Fibroblast of the aortic adventitia (primary cell): ENCODE results near the gene MTMR2. TPM values are rescaled to one million over a fixed set of nuclear protein-coding genes. Genes with fewer than 3 reads are reported as not detected.
A peak's percentile ranks its signal among the peaks of the same experiment; 100 is the strongest.

ENCODE experiments used
- DNase-seq: peaks from one replicate; pipeline ENCODE4 v3.0.0-alpha.2; 2010; ENCODE audit warnings: low read depth
- H3K4me3 ChIP-seq: 2 replicates; pipeline ENCODE4 v1.5.1; 2011; ENCODE audit warnings: low read depth, mild to moderate bottlenecking, control low read depth, low read length, moderate library complexity
- CTCF ChIP-seq: IDR thresholded peaks from 2 replicates; pipeline ENCODE4 v1.5.1; 2011; ENCODE audit warnings: mild to moderate bottlenecking, low read length, control low read depth, inconsistent platforms; ENCODE audit not compliant: insufficient read depth
- small RNA-seq: library from RNA; depleted of rRNA; stranded (forward); fragments of <200 nt; gene quantifications from one replicate; pipeline ENCODE3, GENCODE V24; 2012
- total RNA-seq: library from RNA; depleted of rRNA; stranded (reverse); fragments of >200 nt; gene quantifications from 2 replicates; pipeline ENCODE4 v1.2.3, GENCODE V29; 2012; ENCODE audit warnings: low replicate concordance

Gene MTMR2
- total RNA-seq, 1 donor: 31.9 TPM

GRCh38 chr11:95790123-95790932 lies 133.6 kb downstream of the MTMR2 start, which contains the start of gene CEP57:
Gene CEP57, plus strand, starts transcription at chr11:95790498. Its CDS starts 201 bp downstream, at chr11:95790699.
- DNase-seq: peak; percentile 99
- TF ChIP-seq CTCF: no peak
- peak within 1 kb of the TSS; percentile 87 for H3K4me3 ChIP-seq

GRCh38 chr11:95789506-95790122 lies 134.3 kb downstream of the MTMR2 start, which contains the start of gene FAM76B:
Gene FAM76B, minus strand, starts transcription at chr11:95789782. Its CDS starts 304 bp downstream, at chr11:95789478.
- H3K4me3 ChIP-seq: peak within 1 kb of the TSS; percentile 87
- DNase-seq: peak; percentile 99
- TF ChIP-seq CTCF: no peak

GRCh38 chr11:95788921-95789505 lies 134.9 kb downstream of the MTMR2 start:
- H3K4me3 ChIP-seq: peak overlapping the region; percentile 87
- peak; percentile 53 for TF ChIP-seq CTCF
- DNase-seq: peak; percentile 43

Small RNA genes lying within 50 kb of the gene (small RNA-seq; reads per million reads assigned to genes)
- gene RNA5SP345: not detected

Other genes starting within 250 kb of the MTMR2 start
- 19.3 and 26.2 TPM in 2 replicates for gene FAM76B, start 134.3 kb downstream of the MTMR2 start, total RNA-seq
- gene CEP57, start 133.6 kb downstream of the MTMR2 start, total RNA-seq: 26.8 and 68.1 TPM in 2 replicates